Measurements from ENCODE around the gene CACNA1S.

Gene CACNA1S

DNA sequence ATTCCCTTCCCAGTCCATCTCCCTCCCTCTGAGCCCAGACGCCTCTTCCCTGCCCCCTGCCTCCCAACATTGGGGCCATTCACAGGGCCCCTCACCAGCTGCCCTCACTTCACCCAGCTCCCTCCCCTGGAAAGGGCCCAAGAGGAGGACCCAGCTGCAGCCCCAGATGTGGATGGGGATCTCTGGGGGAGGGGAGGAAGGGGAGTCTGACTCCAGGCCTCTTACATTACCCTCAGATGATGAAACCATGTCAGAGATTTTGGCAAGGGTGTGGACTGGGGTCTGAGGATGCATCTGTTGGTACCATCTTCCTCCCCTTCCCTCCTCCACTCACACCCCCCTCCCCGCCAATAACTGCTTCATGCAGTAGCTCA is 87.6 kb downstream of the CACNA1S start:
- no peak for DNase-seq

- DNase-seq, result peak; percentile 12 to 52 (median 14)
Observed at GRCh38 chr1:201023920-201024624, 88.2 kb downstream of the CACNA1S start.

GRCh38 chr1:201023517-201023902 is 88.7 kb downstream of the CACNA1S start, which contains the start of gene KIF21B:
Gene KIF21B, minus strand, starts transcription at chr1:201023714. Its CDS starts 331 bp downstream, at chr1:201023383.
- DNase-seq, result peak; percentile 78 to 93 (median 88)

DNA sequence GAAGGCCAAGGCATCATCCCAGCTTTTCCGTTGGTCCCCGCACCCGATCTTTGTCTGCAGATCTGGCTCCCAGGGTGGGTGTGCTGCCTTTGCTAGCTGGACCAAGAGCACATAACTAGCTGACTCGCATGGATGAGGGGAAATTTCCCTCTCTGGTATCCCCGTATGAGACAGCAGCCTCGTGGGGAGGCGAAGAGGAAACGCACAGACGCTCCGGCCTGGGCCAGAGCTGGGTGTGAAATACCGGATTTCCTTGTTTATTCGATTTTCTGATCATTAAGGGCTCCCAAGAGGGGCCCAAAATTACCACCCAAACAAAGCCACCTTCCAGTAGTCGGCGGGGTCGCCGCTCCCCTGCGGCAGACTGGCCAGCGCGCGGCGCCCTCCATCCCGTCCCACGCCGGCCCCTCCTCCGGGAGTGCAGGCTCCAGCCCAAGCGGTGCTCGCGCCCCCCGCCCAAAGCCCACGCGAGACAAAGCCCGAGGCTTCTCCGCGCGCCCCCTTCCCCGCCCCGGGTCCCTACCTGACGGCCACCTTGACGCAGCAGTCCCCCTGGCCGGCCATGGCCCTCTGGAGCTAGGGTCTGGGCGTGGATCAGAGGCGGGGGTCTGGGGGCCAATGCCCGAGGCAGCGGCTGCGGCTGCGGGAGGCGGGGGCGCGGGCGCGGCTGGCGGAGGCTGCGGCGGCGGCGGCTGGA is 89.3 kb downstream of the CACNA1S start:
- DNase-seq, result peak; percentile 90 to 93 (median 91)

DNA sequence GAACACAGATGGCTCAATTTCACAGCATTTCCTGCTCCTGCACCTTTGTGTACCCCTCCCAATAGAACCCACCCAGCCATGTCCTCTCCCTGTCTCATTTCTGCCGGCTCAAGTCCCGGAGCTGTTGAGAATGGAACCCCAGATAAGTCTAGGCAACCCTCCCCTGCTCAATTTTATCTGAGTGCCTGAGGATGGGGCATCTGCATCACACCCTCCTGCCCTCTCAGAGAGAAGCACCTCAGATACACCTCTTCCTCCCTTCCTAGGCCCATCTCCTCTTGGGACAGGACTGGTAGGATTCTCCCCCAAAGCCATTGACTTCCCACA is 89.8 kb downstream of the CACNA1S start:
- DNase-seq, result no peak

GRCh38 chr1:201021630-201022492 is 90.4 kb downstream of the CACNA1S start:
- DNase-seq, result no peak

- DNase-seq, result peak in 2 of 3 donors; percentile 32 to 43
Observed at GRCh38 chr1:201020721-201021629, 91.3 kb downstream of the CACNA1S start.

DNA sequence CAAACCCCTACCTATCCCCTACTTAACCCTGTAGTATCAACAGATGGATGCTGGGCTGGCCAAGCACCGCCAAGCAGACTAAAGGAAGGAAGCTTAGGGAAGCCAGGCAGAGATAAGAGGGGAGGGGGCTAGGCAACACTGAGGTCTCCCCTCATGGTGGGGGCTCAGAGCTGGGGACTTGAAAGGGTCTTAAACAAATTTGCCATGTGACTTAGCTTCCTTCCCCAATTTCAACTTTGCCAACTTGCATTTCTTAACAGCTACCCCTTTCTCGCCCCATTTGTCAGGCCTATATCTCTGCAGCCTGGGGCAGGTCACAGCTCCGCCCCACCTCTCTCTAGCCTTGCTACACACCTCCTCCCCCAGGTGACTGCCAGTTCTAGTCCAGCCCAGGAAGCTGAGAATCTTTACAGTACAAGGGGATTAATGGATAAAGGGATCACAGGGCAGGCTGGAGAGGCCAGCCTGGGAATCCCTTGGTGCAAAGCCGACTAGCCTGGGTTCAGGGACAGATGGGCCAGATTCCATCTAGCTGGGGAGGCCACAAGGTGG is 92.1 kb downstream of the CACNA1S start:
- no peak for DNase-seq

GRCh38 chr1:201019321-201019977 is 92.8 kb downstream of the CACNA1S start:
- DNase-seq, result peak; percentile 80 to 85 (median 81)

DNA sequence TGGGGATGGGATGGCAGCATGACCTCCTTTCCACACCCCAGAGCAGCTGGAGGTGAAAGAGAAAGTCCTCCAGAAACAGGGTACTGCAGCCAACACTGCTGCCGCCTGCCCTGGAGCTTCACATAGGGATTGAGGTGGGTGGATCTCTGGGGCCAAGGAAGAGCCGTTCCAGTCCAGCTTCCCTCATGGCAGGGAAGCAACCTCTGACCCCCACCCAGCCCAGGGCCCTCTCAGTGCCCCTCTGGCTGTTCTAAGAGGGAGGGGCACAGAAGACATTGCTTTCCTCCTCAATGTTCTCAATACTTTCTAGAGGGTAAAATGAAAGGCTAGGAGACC is 94.4 kb downstream of the CACNA1S start:
- no peak for DNase-seq

GRCh38 chr1:201016943-201017827 is 95.0 kb downstream of the CACNA1S start:
- DNase-seq, result no peak

DNA sequence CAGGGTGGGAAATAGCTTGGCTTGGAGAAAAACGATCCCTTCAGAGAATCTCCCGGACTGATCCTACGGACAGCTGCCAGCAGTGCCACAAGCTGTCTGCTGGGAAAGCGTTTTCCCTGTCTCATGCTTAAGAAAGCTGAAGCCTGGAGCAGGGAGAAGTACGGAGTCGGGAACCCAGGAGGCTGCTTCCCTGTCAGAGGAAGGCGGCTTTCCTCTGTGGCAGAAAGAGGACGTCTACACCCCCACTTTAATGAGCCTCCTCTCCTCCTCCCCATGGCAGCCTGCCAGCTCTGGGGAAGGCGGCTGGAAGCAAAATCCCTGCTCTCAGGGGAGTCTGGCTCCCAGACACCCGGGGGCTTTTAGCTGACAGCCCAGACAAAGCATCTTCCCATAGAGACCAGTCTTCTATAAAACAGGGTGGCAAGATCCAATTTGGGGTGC is 96.0 kb downstream of the CACNA1S start:
- peak; percentile 46 to 70 (median 50) for DNase-seq

- peak; percentile 59 to 75 (median 73) for DNase-seq
Observed at GRCh38 chr1:201015551-201016091, 96.6 kb downstream of the CACNA1S start.

GRCh38 chr1:201014816-201015200 is 97.4 kb downstream of the CACNA1S start:
- peak; percentile 55 to 83 (median 72) for DNase-seq

DNA sequence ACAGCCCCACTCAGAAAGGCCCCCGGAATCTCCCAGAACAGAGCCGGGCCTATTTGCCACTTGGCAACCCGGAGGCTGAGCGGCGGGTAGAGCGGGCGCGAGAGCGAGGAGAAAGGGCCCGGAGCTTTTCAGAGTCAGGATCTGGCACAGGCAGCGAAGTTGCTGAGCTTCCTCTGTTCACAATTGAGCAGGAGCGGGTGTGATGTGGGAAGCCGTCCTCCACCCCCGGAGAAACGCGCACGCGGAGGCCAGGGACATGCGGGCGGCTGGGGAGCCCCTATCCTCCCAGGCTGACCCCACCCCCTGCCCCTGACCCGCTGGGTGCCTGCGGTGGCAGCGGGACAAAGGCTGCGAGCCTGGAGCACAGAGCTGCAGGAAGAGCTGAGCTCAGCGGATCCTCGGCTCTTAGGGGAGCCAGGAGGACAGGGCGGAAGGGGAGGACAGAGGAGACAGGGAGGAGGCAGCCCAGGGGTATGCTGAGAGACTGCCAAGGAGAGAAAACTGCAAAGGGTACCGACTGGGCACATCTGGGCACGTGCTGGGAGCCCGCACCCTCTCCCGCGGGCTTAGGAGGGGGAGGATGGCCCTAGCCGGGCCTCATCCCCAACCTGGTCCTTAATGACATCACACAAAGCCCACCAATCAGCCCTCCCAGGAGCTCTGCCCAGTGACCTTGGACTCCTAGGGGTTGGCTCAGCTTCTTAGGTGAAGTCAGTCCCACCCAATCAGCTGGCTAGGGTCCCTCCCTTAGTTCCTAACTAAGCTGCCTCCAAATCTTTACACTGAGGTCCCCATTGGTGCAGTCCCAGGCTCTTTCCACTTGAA is 98.0 kb downstream of the CACNA1S start:
- DNase-seq, result no peak

- peak; percentile 80 to 83 (median 80) for DNase-seq
Observed at GRCh38 chr1:201013031-201013485, 99.2 kb downstream of the CACNA1S start.

GRCh38 chr1:201011616-201012015 is 100.6 kb downstream of the CACNA1S start:
- DNase-seq, result no peak

- DNase-seq, result no peak
Observed at GRCh38 chr1:201009962-201010645, 102.1 kb downstream of the CACNA1S start.

Data from suppressor macrophage treated with lipopolysaccharide for 1 hour (primary cell).